HepG2 (cell line): ENCODE results near the gene SRC. TPM values are rescaled to one million over a fixed set of nuclear protein-coding genes. Genes with fewer than 3 reads are reported as not detected.

ENCODE experiments used
- AGO2 ChIP-seq: fragments of 200-400 bp; formaldehyde crosslinking; optimal IDR thresholded peaks from 2 replicates; pipeline ENCODE3; 2017; ENCODE audit warnings: mild to moderate bottlenecking, low read depth, low read length, moderate library complexity
- CBFB ChIP-seq: sonication (generic); formaldehyde crosslinking; IDR thresholded peaks from 2 replicates; pipeline ENCODE4 v1.4.0; 2020; ENCODE audit warnings: missing genetic modification reagents
- ERF ChIP-seq: IDR thresholded peaks from 2 replicates; pipeline ENCODE4 v1.6.1; 2018; ENCODE audit warnings: missing biosample characterization, missing genetic modification reagents
- HMG20A ChIP-seq: IDR thresholded peaks from 2 replicates; pipeline ENCODE4 v1.6.1; 2016; ENCODE audit warnings: borderline replicate concordance
- JUND ChIP-seq: sonication (generic); formaldehyde crosslinking; IDR thresholded peaks from 2 replicates; pipeline ENCODE4 v1.8.0; 2022; ENCODE audit warnings: mild to moderate bottlenecking, missing genetic modification reagents
- KDM5B ChIP-seq: sonication (generic); formaldehyde crosslinking; IDR thresholded peaks from 2 replicates; pipeline ENCODE4 v1.4.0; 2020; ENCODE audit warnings: missing genetic modification reagents, mild to moderate bottlenecking, borderline replicate concordance
- KLF16 ChIP-seq, 2 experiments: sonication (generic) in 1 of 2; formaldehyde crosslinking in 1 of 2; IDR thresholded peaks; 2 replicates each; pipeline versions ENCODE4 v1.6.1 to v1.8.0; 2016 to 2023; ENCODE audit warnings: missing genetic modification reagents in 2 of 2, missing compliant biosample characterization in 1 of 2
- PRMT3 ChIP-seq: sonication (generic); formaldehyde crosslinking; IDR thresholded peaks from 2 replicates; pipeline ENCODE4 v1.8.1; 2022; ENCODE audit warnings: low read depth, mild to moderate bottlenecking, moderate library complexity, missing genetic modification reagents, borderline replicate concordance
- RBAK ChIP-seq: sonication (generic); formaldehyde crosslinking; IDR thresholded peaks from 2 replicates; pipeline ENCODE4 v1.5.1; 2020; ENCODE audit warnings: mild to moderate bottlenecking, missing genetic modification reagents
- RFXAP ChIP-seq: sonication (generic); formaldehyde crosslinking; IDR thresholded peaks from 2 replicates; pipeline ENCODE4 v1.4.0; 2020; ENCODE audit warnings: missing genetic modification reagents, borderline replicate concordance
- SPEN ChIP-seq: sonication (generic); formaldehyde crosslinking; IDR thresholded peaks from 2 replicates; pipeline ENCODE4 v1.5.1; 2020; ENCODE audit warnings: low read depth, mild to moderate bottlenecking, missing genetic modification reagents
- ZNF121 ChIP-seq: sonication (generic); formaldehyde crosslinking; IDR thresholded peaks from 2 replicates; pipeline ENCODE4 v1.5.0; 2020; ENCODE audit warnings: mild to moderate bottlenecking, missing genetic modification reagents
- ZNF614 ChIP-seq: IDR thresholded peaks from 2 replicates; pipeline ENCODE4 v1.6.1; 2018; ENCODE audit warnings: missing biosample characterization, missing genetic modification reagents, inconsistent platforms, borderline replicate concordance
- ZNF713 ChIP-seq: sonication (generic); formaldehyde crosslinking; IDR thresholded peaks from 2 replicates; pipeline ENCODE4 v1.4.0; 2020; ENCODE audit warnings: mild to moderate bottlenecking, missing genetic modification reagents
- polyA plus RNA-seq, 8 experiments: library from polyadenylated mRNA; depleted of rRNA in 3 of 8; stranded (reverse) in 7 of 8; unstranded in 1 of 8; fragments of >200 nt; fragmentation: Illumina TruSeq in 4 of 8; extraction: Trizol in 4 of 8; gene quantifications; 2 replicates each; pipeline versions ENCODE4 v1.2.1 to v1.2.3, GENCODE V29; 2011 to 2016; ENCODE audit warnings: low read depth in 4 of 8, missing spikeins in 1 of 8, mixed read lengths in 1 of 8; ENCODE audit not compliant: insufficient read depth in 1 of 8
- total RNA-seq, 5 experiments: library from RNA; depleted of rRNA; stranded (reverse); fragments of >200 nt; fragmentation: Illumina TruSeq; extraction: Trizol; gene quantifications; 2 replicates each; pipeline ENCODE4 v1.2.3, GENCODE V29; 2016; ENCODE audit warnings: low read depth in 1 of 5
- TF ChIP-seq, protein P1 (sequence below): IDR thresholded peaks from 2 replicates; pipeline ENCODE4 v1.6.1; 2018; ENCODE audit warnings: missing genetic modification reagents, mild to moderate bottlenecking, missing compliant biosample characterization
- TF ChIP-seq, protein P2 (sequence below): sonication (generic); formaldehyde crosslinking; IDR thresholded peaks from 2 replicates; pipeline ENCODE4 v1.4.0; 2020; ENCODE audit warnings: missing genetic modification reagents
- TF ChIP-seq, protein P3 (sequence below): sonication (generic); formaldehyde crosslinking; IDR thresholded peaks from 2 replicates; pipeline ENCODE4 v1.4.0; 2020; ENCODE audit warnings: low read depth, mild to moderate bottlenecking, missing genetic modification reagents
- TF ChIP-seq, protein P4 (sequence below): sonication (generic); formaldehyde crosslinking; IDR thresholded peaks from 2 replicates; pipeline ENCODE4 v1.5.1; 2020; ENCODE audit warnings: mild to moderate bottlenecking, missing genetic modification reagents

Gene SRC
- total and polyA plus RNA-seq, 2 of the 13 experiments (the other 11 are each of a cell fraction or from before 2014, with no cell fraction given) = 54.7 to 192 TPM

GRCh38 chr20:37390891-37391525 lies 45.1 kb downstream of the SRC start (continued):
- TF ChIP-seq ZNF713 (CRISPR knock-in tag) = peak; percentile 89; the same call in 1 of the 2 replicates
- TF ChIP-seq AGO2 = peak; percentile 63
- TF ChIP-seq SPEN = peak; percentile 90
- peak; percentile 81 for TF ChIP-seq CBFB (CRISPR knock-in tag)
- peak; percentile 79 for TF ChIP-seq ERF (CRISPR knock-in tag)
- peak; percentile 70; the same call in 1 of the 2 replicates for TF ChIP-seq KDM5B
- TF ChIP-seq, protein P1, sequence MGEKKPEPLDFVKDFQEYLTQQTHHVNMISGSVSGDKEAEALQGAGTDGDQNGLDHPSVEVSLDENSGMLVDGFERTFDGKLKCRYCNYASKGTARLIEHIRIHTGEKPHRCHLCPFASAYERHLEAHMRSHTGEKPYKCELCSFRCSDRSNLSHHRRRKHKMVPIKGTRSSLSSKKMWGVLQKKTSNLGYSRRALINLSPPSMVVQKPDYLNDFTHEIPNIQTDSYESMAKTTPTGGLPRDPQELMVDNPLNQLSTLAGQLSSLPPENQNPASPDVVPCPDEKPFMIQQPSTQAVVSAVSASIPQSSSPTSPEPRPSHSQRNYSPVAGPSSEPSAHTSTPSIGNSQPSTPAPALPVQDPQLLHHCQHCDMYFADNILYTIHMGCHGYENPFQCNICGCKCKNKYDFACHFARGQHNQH (CRISPR knock-in tag) = 0 out of 2 replicates have a peak, but pooled peaks have one; percentile 76
- TF ChIP-seq, protein P2, sequence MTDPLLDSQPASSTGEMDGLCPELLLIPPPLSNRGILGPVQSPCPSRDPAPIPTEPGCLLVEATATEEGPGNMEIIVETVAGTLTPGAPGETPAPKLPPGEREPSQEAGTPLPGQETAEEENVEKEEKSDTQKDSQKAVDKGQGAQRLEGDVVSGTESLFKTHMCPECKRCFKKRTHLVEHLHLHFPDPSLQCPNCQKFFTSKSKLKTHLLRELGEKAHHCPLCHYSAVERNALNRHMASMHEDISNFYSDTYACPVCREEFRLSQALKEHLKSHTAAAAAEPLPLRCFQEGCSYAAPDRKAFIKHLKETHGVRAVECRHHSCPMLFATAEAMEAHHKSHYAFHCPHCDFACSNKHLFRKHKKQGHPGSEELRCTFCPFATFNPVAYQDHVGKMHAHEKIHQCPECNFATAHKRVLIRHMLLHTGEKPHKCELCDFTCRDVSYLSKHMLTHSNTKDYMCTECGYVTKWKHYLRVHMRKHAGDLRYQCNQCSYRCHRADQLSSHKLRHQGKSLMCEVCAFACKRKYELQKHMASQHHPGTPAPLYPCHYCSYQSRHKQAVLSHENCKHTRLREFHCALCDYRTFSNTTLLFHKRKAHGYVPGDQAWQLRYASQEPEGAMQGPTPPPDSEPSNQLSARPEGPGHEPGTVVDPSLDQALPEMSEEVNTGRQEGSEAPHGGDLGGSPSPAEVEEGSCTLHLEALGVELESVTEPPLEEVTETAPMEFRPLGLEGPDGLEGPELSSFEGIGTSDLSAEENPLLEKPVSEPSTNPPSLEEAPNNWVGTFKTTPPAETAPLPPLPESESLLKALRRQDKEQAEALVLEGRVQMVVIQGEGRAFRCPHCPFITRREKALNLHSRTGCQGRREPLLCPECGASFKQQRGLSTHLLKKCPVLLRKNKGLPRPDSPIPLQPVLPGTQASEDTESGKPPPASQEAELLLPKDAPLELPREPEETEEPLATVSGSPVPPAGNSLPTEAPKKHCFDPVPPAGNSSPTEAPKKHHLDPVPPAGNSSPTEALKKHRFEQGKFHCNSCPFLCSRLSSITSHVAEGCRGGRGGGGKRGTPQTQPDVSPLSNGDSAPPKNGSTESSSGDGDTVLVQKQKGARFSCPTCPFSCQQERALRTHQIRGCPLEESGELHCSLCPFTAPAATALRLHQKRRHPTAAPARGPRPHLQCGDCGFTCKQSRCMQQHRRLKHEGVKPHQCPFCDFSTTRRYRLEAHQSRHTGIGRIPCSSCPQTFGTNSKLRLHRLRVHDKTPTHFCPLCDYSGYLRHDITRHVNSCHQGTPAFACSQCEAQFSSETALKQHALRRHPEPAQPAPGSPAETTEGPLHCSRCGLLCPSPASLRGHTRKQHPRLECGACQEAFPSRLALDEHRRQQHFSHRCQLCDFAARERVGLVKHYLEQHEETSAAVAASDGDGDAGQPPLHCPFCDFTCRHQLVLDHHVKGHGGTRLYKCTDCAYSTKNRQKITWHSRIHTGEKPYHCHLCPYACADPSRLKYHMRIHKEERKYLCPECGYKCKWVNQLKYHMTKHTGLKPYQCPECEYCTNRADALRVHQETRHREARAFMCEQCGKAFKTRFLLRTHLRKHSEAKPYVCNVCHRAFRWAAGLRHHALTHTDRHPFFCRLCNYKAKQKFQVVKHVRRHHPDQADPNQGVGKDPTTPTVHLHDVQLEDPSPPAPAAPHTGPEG (CRISPR knock-in tag) = peak; percentile 41; the same call in 1 of the 2 replicates
- TF ChIP-seq ZNF614 (CRISPR knock-in tag) = peak; percentile 97
- TF ChIP-seq KLF16 (CRISPR knock-in tag; IDR thresholded peaks at IDR 0.05) = peak in 1 of 2 experiments; percentile 53; a peak in 2 of 4 replicates
- TF ChIP-seq, protein P3, sequence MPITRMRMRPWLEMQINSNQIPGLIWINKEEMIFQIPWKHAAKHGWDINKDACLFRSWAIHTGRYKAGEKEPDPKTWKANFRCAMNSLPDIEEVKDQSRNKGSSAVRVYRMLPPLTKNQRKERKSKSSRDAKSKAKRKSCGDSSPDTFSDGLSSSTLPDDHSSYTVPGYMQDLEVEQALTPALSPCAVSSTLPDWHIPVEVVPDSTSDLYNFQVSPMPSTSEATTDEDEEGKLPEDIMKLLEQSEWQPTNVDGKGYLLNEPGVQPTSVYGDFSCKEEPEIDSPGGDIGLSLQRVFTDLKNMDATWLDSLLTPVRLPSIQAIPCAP (CRISPR knock-in tag) = 0 out of 2 replicates have a peak, but pooled peaks have one; percentile 78
- peak; percentile 67; the same call in 1 of the 2 replicates for TF ChIP-seq RBAK
- TF ChIP-seq, protein P4, sequence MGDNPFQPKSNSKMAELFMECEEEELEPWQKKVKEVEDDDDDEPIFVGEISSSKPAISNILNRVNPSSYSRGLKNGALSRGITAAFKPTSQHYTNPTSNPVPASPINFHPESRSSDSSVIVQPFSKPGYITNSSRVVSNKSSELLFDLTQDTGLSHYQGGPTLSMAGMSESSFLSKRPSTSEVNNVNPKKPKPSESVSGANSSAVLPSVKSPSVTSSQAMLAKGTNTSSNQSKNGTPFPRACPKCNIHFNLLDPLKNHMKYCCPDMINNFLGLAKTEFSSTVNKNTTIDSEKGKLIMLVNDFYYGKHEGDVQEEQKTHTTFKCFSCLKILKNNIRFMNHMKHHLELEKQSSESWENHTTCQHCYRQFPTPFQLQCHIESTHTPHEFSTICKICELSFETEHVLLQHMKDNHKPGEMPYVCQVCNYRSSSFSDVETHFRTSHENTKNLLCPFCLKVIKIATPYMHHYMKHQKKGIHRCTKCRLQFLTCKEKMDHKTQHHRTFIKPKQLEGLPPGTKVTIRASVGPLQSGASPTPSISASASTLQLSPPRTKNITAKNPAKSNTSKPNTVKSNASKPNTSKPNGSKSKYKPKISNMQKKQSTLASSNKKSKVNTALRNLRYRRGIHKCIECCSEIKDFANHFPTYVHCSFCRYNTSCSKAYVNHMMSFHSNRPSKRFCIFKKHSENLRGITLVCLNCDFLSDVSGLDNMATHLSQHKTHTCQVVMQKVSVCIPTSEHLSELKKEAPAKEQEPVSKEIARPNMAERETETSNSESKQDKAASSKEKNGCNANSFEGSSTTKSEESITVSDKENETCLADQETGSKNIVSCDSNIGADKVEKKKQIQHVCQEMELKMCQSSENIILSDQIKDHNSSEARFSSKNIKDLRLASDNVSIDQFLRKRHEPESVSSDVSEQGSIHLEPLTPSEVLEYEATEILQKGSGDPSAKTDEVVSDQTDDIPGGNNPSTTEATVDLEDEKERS = peak; percentile 65; the same call in 1 of the 2 replicates
- peak; percentile 80 for TF ChIP-seq ZNF121
- no peak for TF ChIP-seq PRMT3
- TF ChIP-seq JUND = 0 out of 2 replicates have a peak, but pooled peaks have one; percentile 43
- peak; percentile 71; the same call in 1 of the 2 replicates for TF ChIP-seq HMG20A (CRISPR knock-in tag)
- peak; percentile 83 for TF ChIP-seq RFXAP (CRISPR knock-in tag)
